ENCODE results near the gene ADGRG7.
A peak's percentile ranks its signal among the peaks of the same experiment; 100 is the strongest.

The ADGRG7 gene

GRCh38 chr3:100737334-100737733 lies 127.9 kb downstream of the ADGRG7 start:
- DNase-seq (ENCODE audit: low read depth, low spot score): peak; percentile 30
- no peak overlapping the region for H3K4me3 ChIP-seq (ENCODE audit: insufficient read length, low read depth)
- H3K36me3 ChIP-seq (ENCODE audit: insufficient read depth, insufficient read length, low read length): peaks cover 97% of the 10 kb centered on the region
- no peaks in the 10 kb centered on the region for H3K27me3 ChIP-seq (ENCODE audit: insufficient read depth, insufficient read length)
- TF ChIP-seq ZNF274 (IDR thresholded peaks at IDR 0.05; ENCODE audit: low read depth, low read length) (no peak), YY1 (IDR thresholded peaks at IDR 0.05; ENCODE audit: insufficient read depth, insufficient read length) (no peak), SUZ12 (IDR thresholded peaks at IDR 0.05; ENCODE audit: extremely low read depth, insufficient read depth, insufficient read length) (no peak)
- no peak overlapping the region for H3K9ac ChIP-seq (ENCODE audit: insufficient read length, low read depth)
- H3K9me3 ChIP-seq (ENCODE audit: insufficient read depth, low read length): no peaks in the 10 kb centered on the region
- no peaks in the 10 kb centered on the region for H3K4me1 ChIP-seq (ENCODE audit: insufficient read depth, insufficient read length)

DNA sequence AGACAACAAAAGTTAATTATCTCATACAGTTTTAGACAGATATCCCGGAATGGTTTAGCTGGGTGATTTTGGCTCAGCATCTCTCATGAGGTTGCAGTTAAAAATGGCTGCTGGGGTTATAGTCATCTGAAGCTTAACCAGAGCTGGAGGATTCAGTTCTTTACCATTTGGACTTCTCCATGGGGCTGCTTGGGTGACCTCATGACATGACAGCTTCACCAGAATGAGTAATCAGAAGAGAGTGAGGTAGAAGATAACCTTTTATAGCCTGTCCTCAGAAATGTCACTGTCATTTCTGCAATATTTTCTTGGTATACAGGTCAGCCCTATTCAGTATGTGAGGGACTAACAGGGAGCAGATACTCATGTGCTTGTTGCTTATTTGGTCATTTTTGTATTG lies 130.8 kb downstream of the ADGRG7 start:
- no peak for DNase-seq (ENCODE audit: low read depth, low spot score)
- TF ChIP-seq YY1 (IDR thresholded peaks at IDR 0.05; ENCODE audit: insufficient read depth, insufficient read length): no peak
- TF ChIP-seq ZNF274 (IDR thresholded peaks at IDR 0.05; ENCODE audit: low read depth, low read length): no peak
- TF ChIP-seq SUZ12 (IDR thresholded peaks at IDR 0.05; ENCODE audit: extremely low read depth, insufficient read depth, insufficient read length): no peak
- Histone ChIP-seq H3K36me3 (ENCODE audit: insufficient read depth, insufficient read length, low read length) (peaks cover 98% of the 10 kb centered on the region), H3K9me3 (ENCODE audit: insufficient read depth, low read length) (no peaks in the 10 kb centered on the region), H3K9ac (ENCODE audit: insufficient read length, low read depth) (no peak overlapping the region), H3K27me3 (ENCODE audit: insufficient read depth, insufficient read length) (no peaks in the 10 kb centered on the region), H3K4me3 (ENCODE audit: insufficient read length, low read depth) (no peak overlapping the region), H3K4me1 (ENCODE audit: insufficient read depth, insufficient read length) (no peaks in the 10 kb centered on the region)

- Histone ChIP-seq H3K36me3 (ENCODE audit: insufficient read depth, insufficient read length, low read length) (peaks cover 98% of the 10 kb centered on the region), H3K4me1 (ENCODE audit: insufficient read depth, insufficient read length) (no peaks in the 10 kb centered on the region), H3K9ac (ENCODE audit: insufficient read length, low read depth) (no peak overlapping the region), H3K27me3 (ENCODE audit: insufficient read depth, insufficient read length) (no peaks in the 10 kb centered on the region), H3K4me3 (ENCODE audit: insufficient read length, low read depth) (no peak overlapping the region), H3K9me3 (ENCODE audit: insufficient read depth, low read length) (no peaks in the 10 kb centered on the region)
- DNase-seq (ENCODE audit: low read depth, low spot score): no peak
- TF ChIP-seq ZNF274 (IDR thresholded peaks at IDR 0.05; ENCODE audit: low read depth, low read length): no peak
- no peak for TF ChIP-seq SUZ12 (IDR thresholded peaks at IDR 0.05; ENCODE audit: extremely low read depth, insufficient read depth, insufficient read length)
- TF ChIP-seq YY1 (IDR thresholded peaks at IDR 0.05; ENCODE audit: insufficient read depth, insufficient read length): no peak
These were observed 134.1 kb downstream of the ADGRG7 start for GRCh38 chr3:100743535-100743934.

DNA sequence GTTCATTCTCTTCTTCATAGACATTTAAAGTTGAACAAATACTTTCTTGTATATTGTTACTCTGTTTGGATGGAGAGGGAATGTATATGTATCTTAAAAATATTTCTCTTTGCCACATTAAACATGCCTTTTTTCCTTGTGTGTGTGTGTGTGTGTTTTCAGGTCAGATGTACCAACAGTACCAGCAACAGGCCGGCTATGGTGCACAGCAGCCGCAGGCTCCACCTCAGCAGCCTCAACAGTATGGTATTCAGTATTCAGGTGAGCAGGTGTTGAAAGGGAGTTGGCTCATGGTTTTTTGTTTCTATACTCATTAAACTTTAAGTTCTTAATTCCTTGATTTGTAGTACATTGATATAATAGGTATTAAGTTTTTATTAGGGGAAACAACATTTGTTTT lies 135.3 kb downstream of the ADGRG7 start:
- H3K27me3 ChIP-seq (ENCODE audit: insufficient read depth, insufficient read length): no peaks in the 10 kb centered on the region
- no peak for TF ChIP-seq ZNF274 (IDR thresholded peaks at IDR 0.05; ENCODE audit: low read depth, low read length)
- TF ChIP-seq YY1 (IDR thresholded peaks at IDR 0.05; ENCODE audit: insufficient read depth, insufficient read length): no peak
- no peak for TF ChIP-seq SUZ12 (IDR thresholded peaks at IDR 0.05; ENCODE audit: extremely low read depth, insufficient read depth, insufficient read length)
- no peak for DNase-seq (ENCODE audit: low read depth, low spot score)
- no peaks in the 10 kb centered on the region for H3K4me1 ChIP-seq (ENCODE audit: insufficient read depth, insufficient read length)
- H3K9ac ChIP-seq (ENCODE audit: insufficient read length, low read depth): no peak overlapping the region
- H3K4me3 ChIP-seq (ENCODE audit: insufficient read length, low read depth): no peak overlapping the region
- H3K9me3 ChIP-seq (ENCODE audit: insufficient read depth, low read length): no peaks in the 10 kb centered on the region
- peaks cover 97% of the 10 kb centered on the region for H3K36me3 ChIP-seq (ENCODE audit: insufficient read depth, insufficient read length, low read length)

All from NT2/D1 (cell line).